ENCODE data around the gene TMEM108. TPM values are rescaled to one million over a fixed set of nuclear protein-coding genes. Genes with fewer than 3 reads are reported as not detected.
"Not testable (repeated sequence)": the region's sequence is repeated elsewhere in the genome, so short reads cannot be mapped to it uniquely, and the experiment has no call there.

Gene TMEM108
- polyA plus RNA-seq (2013, experiment 1 of 4) = 12.2 TPM
- polyA plus RNA-seq (2013, experiment 2 of 4) = 11.7 TPM
- polyA plus RNA-seq (2013, experiment 3 of 4) = 11.7 TPM
- 13.4 TPM for polyA plus RNA-seq (2013, experiment 4 of 4)

DNA sequence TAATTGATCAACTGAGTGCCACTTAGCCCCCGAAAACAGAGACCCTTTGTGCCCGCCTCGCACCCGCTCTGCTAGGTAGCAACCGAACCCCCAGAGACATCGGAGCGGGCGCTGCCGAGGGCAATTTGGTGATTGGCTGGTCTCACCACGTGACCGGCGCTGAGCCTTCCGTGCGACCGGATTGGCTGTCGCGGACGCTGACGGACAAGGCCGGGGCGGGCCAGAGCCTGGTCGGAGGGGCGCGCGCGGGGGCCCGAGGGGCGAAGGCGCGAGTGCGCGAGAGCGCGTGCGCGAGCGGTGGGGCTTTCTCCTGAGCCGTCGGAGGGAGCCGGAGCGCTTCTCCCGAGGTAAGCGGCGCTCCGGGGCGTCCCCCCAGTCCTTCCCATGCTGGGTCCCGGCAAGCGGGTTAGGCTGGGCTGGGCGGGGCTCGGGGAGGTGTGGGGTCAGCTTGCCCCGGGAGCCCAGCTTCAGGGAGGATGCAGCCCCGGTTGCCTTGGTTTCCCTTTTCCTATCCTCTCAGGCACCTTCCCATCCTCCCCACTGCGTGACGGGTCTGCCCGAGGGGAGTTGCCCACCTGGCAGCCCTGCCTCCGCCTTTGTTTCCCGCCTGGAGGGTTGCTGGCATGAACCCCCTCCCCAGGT, at the start of gene TMEM108:
Gene TMEM108 (plus strand): TSS at position 303 of the 642 bp plus-strand sequence.
- Histone ChIP-seq H3K9me3 (ENCODE audit: control insufficient read depth, low read length) (no peaks in the 10 kb centered on the region), H3K4me1 (ENCODE audit: control insufficient read depth, insufficient read depth, low read length) (peaks cover 14% of the 10 kb centered on the region), H3K27ac (ENCODE audit: insufficient read depth, low read depth, low read length, poor library complexity, severe bottlenecking) (no peak within 1 kb of the TSS), H3K4me3 (ENCODE audit: insufficient read depth, low read depth, low read length) (peak within 1 kb of the TSS; percentile 71), H3K36me3 (ENCODE audit: control insufficient read depth, insufficient read depth, low read length) (no peaks in the 10 kb centered on the region), H3K27me3 (ENCODE audit: control insufficient read depth, insufficient read depth, low read length, poor library complexity, severe bottlenecking) (peaks cover 30% of the 10 kb centered on the region)
- WGBS, 2 experiments = 1% methylated on average over 57 of the region's 57 CpGs

- WGBS, 2 experiments = 94 to 100% methylated on average over 1 of the region's 1 CpG
- Histone ChIP-seq H3K36me3 (ENCODE audit: control insufficient read depth, insufficient read depth, low read length) (no peaks in the 10 kb centered on the region), H3K4me3 (ENCODE audit: insufficient read depth, low read depth, low read length) (no peak overlapping the region), H3K27ac (ENCODE audit: insufficient read depth, low read depth, low read length, poor library complexity, severe bottlenecking) (no peak overlapping the region), H3K27me3 (ENCODE audit: control insufficient read depth, insufficient read depth, low read length, poor library complexity, severe bottlenecking) (no peaks in the 10 kb centered on the region), H3K4me1 (ENCODE audit: control insufficient read depth, insufficient read depth, low read length) (no peaks in the 10 kb centered on the region), H3K9me3 (ENCODE audit: control insufficient read depth, low read length) (no peaks in the 10 kb centered on the region)
Measured at GRCh38 chr3:132995971-132996370, 42.2 kb upstream of the TMEM108 start.

DNA sequence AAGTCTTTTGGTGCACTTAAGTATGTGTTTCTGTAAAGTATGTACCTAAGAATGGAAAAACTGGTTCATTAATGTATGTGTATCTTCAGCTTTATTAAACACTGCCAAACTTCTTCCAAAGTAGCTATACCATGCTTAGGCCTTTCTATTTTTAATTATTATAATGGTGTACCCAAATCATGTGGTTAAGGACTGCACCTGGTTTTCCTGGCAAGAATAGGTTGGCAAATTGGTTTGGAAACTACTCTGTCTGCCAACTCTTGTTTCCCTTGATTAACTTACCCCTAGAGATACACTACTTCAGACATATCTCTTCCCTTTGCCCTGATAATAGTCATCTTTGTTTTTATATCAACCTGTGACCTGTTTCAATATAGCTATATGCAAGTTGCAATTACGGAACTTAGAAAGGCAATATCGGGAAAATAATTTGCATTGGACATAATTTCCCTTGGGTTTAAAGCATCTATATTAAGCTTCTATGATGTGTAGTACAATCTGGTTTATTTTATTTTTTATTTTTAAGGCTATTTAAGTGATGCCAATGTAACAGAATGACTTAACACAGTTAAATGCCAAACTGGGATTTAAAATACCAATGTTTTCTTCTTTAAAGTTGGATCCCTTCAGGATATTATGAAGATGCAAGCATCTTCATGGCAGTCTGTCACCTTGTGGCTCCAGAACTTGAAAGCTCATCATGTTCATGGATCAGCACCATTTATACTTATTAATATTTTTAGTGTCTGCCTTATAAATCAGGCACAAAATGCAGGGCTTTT, 40.6 kb upstream of the TMEM108 start:
- Histone ChIP-seq H3K4me3 (ENCODE audit: insufficient read depth, low read depth, low read length) (no peak overlapping the region), H3K9me3 (ENCODE audit: control insufficient read depth, low read length) (no peaks in the 10 kb centered on the region), H3K36me3 (ENCODE audit: control insufficient read depth, insufficient read depth, low read length) (no peaks in the 10 kb centered on the region), H3K4me1 (ENCODE audit: control insufficient read depth, insufficient read depth, low read length) (no peaks in the 10 kb centered on the region), H3K27me3 (ENCODE audit: control insufficient read depth, insufficient read depth, low read length, poor library complexity, severe bottlenecking) (no peaks in the 10 kb centered on the region), H3K27ac (ENCODE audit: insufficient read depth, low read depth, low read length, poor library complexity, severe bottlenecking) (no peak overlapping the region)
- 90 to 96% methylated on average over 2 of the region's 2 CpGs for WGBS, 2 experiments

DNA sequence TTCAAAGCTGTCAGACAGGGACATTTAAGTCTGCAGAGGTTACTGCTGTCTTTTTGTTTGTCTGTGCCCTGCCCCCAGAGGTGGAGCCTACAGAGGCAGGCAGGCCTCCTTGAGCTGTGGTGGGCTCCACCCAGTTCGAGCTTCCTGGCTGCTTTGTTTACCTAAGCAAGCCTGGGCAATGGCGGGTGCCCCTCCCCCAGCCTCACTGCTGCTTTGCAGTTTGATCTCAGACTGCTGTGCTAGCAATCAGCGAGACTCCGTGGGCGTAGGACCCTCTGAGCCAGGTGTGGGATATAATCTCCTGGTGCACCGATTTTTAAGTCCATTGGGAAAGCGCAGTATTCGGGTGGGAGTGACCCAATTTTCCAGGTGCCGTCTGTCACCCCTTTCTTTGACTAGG, 33.2 kb upstream of the TMEM108 start:
- H3K4me3 ChIP-seq (ENCODE audit: insufficient read depth, low read depth, low read length); H3K9me3 ChIP-seq (ENCODE audit: control insufficient read depth, low read length); H3K27ac ChIP-seq (ENCODE audit: insufficient read depth, low read depth, low read length, poor library complexity, severe bottlenecking); H3K27me3 ChIP-seq (ENCODE audit: control insufficient read depth, insufficient read depth, low read length, poor library complexity, severe bottlenecking); H3K4me1 ChIP-seq (ENCODE audit: control insufficient read depth, insufficient read depth, low read length); H3K36me3 ChIP-seq (ENCODE audit: control insufficient read depth, insufficient read depth, low read length): not testable (repeated sequence)
- 91 to 93% methylated on average over 8 to 9 of the region's 9 CpGs for WGBS, 2 experiments

- no peaks in the 10 kb centered on the region for H3K9me3 ChIP-seq (ENCODE audit: control insufficient read depth, low read length)
- no peaks in the 10 kb centered on the region for H3K27me3 ChIP-seq (ENCODE audit: control insufficient read depth, insufficient read depth, low read length, poor library complexity, severe bottlenecking)
- 93 to 97% methylated on average over 1 to 2 of the region's 2 CpGs for WGBS, 2 experiments
- no peak overlapping the region for H3K27ac ChIP-seq (ENCODE audit: insufficient read depth, low read depth, low read length, poor library complexity, severe bottlenecking)
- no peaks in the 10 kb centered on the region for H3K4me1 ChIP-seq (ENCODE audit: control insufficient read depth, insufficient read depth, low read length)
- no peak overlapping the region for H3K4me3 ChIP-seq (ENCODE audit: insufficient read depth, low read depth, low read length)
- no peaks in the 10 kb centered on the region for H3K36me3 ChIP-seq (ENCODE audit: control insufficient read depth, insufficient read depth, low read length)
Measured at GRCh38 chr3:133007601-133008000, 30.6 kb upstream of the TMEM108 start.

GRCh38 chr3:133014325-133014724, 23.9 kb upstream of the TMEM108 start:
- H3K27me3 ChIP-seq (ENCODE audit: control insufficient read depth, insufficient read depth, low read length, poor library complexity, severe bottlenecking) = no peaks in the 10 kb centered on the region
- H3K36me3 ChIP-seq (ENCODE audit: control insufficient read depth, insufficient read depth, low read length) = no peaks in the 10 kb centered on the region
- H3K9me3 ChIP-seq (ENCODE audit: control insufficient read depth, low read length) = no peaks in the 10 kb centered on the region
- 95 to 97% methylated on average over 3 of the region's 3 CpGs for WGBS, 2 experiments
- no peaks in the 10 kb centered on the region for H3K4me1 ChIP-seq (ENCODE audit: control insufficient read depth, insufficient read depth, low read length)
- H3K27ac ChIP-seq (ENCODE audit: insufficient read depth, low read depth, low read length, poor library complexity, severe bottlenecking) = no peak overlapping the region
- no peak overlapping the region for H3K4me3 ChIP-seq (ENCODE audit: insufficient read depth, low read depth, low read length)

DNA sequence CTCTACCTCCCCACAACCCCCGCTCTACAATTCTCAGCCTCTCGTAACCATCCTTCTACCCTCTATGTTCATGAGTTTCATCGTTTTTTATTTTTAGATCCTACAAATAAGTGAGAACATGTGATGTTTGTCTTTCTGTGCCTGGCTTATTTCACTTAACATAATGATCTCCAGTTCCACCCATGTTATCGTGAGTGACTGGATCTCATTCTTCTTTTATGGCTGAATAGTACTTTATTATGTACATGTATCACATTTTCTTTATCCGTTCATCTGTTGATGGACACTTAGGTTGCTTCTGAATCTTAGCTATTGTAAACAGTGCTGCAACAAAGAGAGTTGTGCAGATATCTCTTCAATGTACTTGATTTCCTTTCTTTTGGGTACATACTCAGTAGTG, 22.6 kb upstream of the TMEM108 start:
- not testable (repeated sequence) for H3K36me3 ChIP-seq (ENCODE audit: control insufficient read depth, insufficient read depth, low read length); H3K27me3 ChIP-seq (ENCODE audit: control insufficient read depth, insufficient read depth, low read length, poor library complexity, severe bottlenecking); H3K4me1 ChIP-seq (ENCODE audit: control insufficient read depth, insufficient read depth, low read length); H3K27ac ChIP-seq (ENCODE audit: insufficient read depth, low read depth, low read length, poor library complexity, severe bottlenecking); H3K9me3 ChIP-seq (ENCODE audit: control insufficient read depth, low read length); H3K4me3 ChIP-seq (ENCODE audit: insufficient read depth, low read depth, low read length)
- 96 to 100% methylated on average over 4 to 5 of the region's 5 CpGs for WGBS, 2 experiments

DNA sequence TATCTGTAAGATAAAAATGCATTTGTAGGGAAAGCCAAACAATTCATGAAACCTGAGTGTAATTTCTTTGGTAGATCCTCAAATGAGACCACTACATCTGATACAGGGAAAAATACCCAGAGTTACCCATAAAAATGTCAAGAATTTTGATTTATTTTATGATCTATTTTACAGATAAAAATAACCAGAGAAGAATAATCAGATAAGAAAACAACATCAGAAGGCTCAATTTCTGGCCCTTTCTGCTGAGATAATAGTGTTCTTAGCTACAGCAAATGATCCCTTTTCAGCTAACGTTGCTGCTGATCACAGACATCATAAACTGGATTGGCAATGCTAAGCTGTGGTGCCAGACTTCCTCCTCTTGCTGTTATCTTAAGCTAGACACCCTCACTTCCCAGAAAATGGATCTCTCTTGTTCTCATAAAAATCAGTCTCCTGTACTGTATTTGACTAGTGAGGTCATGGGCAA, 21.3 kb upstream of the TMEM108 start:
- H3K4me3 ChIP-seq (ENCODE audit: insufficient read depth, low read depth, low read length) = no peak overlapping the region
- H3K9me3 ChIP-seq (ENCODE audit: control insufficient read depth, low read length) = no peaks in the 10 kb centered on the region
- 81 to 91% methylated on average over 1 of the region's 1 CpG for WGBS, 2 experiments
- H3K27me3 ChIP-seq (ENCODE audit: control insufficient read depth, insufficient read depth, low read length, poor library complexity, severe bottlenecking) = no peaks in the 10 kb centered on the region
- no peak overlapping the region for H3K27ac ChIP-seq (ENCODE audit: insufficient read depth, low read depth, low read length, poor library complexity, severe bottlenecking)
- H3K36me3 ChIP-seq (ENCODE audit: control insufficient read depth, insufficient read depth, low read length) = no peaks in the 10 kb centered on the region
- no peaks in the 10 kb centered on the region for H3K4me1 ChIP-seq (ENCODE audit: control insufficient read depth, insufficient read depth, low read length)

GRCh38 chr3:133018921-133019320, 19.3 kb upstream of the TMEM108 start:
- Histone ChIP-seq H3K4me1 (ENCODE audit: control insufficient read depth, insufficient read depth, low read length) (no peaks in the 10 kb centered on the region), H3K27me3 (ENCODE audit: control insufficient read depth, insufficient read depth, low read length, poor library complexity, severe bottlenecking) (no peaks in the 10 kb centered on the region), H3K36me3 (ENCODE audit: control insufficient read depth, insufficient read depth, low read length) (no peaks in the 10 kb centered on the region), H3K9me3 (ENCODE audit: control insufficient read depth, low read length) (no peaks in the 10 kb centered on the region), H3K4me3 (ENCODE audit: insufficient read depth, low read depth, low read length) (no peak overlapping the region), H3K27ac (ENCODE audit: insufficient read depth, low read depth, low read length, poor library complexity, severe bottlenecking) (no peak overlapping the region)
- WGBS, 2 experiments = 94 to 95% methylated on average over 3 of the region's 3 CpGs

DNA sequence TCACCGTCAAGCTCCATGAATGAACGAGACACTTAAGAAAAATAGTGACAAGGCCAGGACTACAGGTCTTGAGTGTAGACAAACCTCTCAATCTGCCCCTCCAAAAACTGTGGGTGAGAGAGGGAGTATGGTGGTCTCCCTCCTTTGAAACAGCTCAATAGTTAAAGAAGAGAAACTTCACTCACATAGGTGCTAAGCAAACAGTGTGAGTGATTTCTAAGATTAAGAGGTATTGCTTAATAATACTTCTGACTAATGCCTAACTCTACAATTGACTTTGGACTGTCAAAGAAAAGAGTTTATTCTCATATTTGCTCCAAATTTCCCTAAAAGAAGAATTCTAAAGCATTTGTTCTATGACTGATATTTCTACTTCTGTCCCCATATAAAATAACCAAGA, 17.0 kb upstream of the TMEM108 start:
- Histone ChIP-seq H3K4me1 (ENCODE audit: control insufficient read depth, insufficient read depth, low read length) (no peaks in the 10 kb centered on the region), H3K27me3 (ENCODE audit: control insufficient read depth, insufficient read depth, low read length, poor library complexity, severe bottlenecking) (no peaks in the 10 kb centered on the region), H3K36me3 (ENCODE audit: control insufficient read depth, insufficient read depth, low read length) (no peaks in the 10 kb centered on the region), H3K9me3 (ENCODE audit: control insufficient read depth, low read length) (no peaks in the 10 kb centered on the region), H3K27ac (ENCODE audit: insufficient read depth, low read depth, low read length, poor library complexity, severe bottlenecking) (no peak overlapping the region), H3K4me3 (ENCODE audit: insufficient read depth, low read depth, low read length) (no peak overlapping the region)
- WGBS, 2 experiments = 94 to 95% methylated on average over 2 of the region's 2 CpGs

Measured in ectodermal cell (in vitro differentiated cells).